CD4-positive, alpha-beta T cell treated with Interleukin-21 for 1 hour (primary cell): Measurements from ENCODE around the gene C1QTNF6.

Experiments used
- DNase-seq: peaks from one replicate; pipeline ENCODE4 v3.0.0-alpha.2; 2020

Gene C1QTNF6

GRCh38 chr22:37160027-37160426 lies 28.0 kb downstream of the C1QTNF6 start:
- DNase-seq: no peak

GRCh38 chr22:37158963-37159290 lies 29.1 kb downstream of the C1QTNF6 start:
- no peak for DNase-seq

GRCh38 chr22:37157516-37158285 lies 30.3 kb downstream of the C1QTNF6 start:
- no peak for DNase-seq

- no peak for DNase-seq
These were observed 31.2 kb downstream of the C1QTNF6 start for GRCh38 chr22:37156686-37157435.

- no peak for DNase-seq
These were observed 32.1 kb downstream of the C1QTNF6 start for GRCh38 chr22:37155971-37156370.

GRCh38 chr22:37154925-37155712 lies 32.9 kb downstream of the C1QTNF6 start:
- DNase-seq: no peak

- DNase-seq: no peak
These were observed 34.1 kb downstream of the C1QTNF6 start for GRCh38 chr22:37153901-37154300.

GRCh38 chr22:37151401-37151800 lies 36.6 kb downstream of the C1QTNF6 start:
- no peak for DNase-seq

- DNase-seq: no peak
These were observed 37.3 kb downstream of the C1QTNF6 start for GRCh38 chr22:37150701-37151100.

- no peak for DNase-seq
These were observed 39.0 kb downstream of the C1QTNF6 start for GRCh38 chr22:37148742-37149665.

GRCh38 chr22:37148031-37148651 lies 39.9 kb downstream of the C1QTNF6 start:
- peak; percentile 62 for DNase-seq

GRCh38 chr22:37147186-37147990 lies 40.7 kb downstream of the C1QTNF6 start:
- peak; percentile 53 for DNase-seq

GRCh38 chr22:37146507-37147180 lies 41.4 kb downstream of the C1QTNF6 start:
- no peak for DNase-seq

- no peak for DNase-seq
These were observed 42.0 kb downstream of the C1QTNF6 start for GRCh38 chr22:37146051-37146385.

- no peak for DNase-seq
These were observed 42.6 kb downstream of the C1QTNF6 start for GRCh38 chr22:37145180-37146050.

- no peak for DNase-seq
These were observed 43.9 kb downstream of the C1QTNF6 start for GRCh38 chr22:37144180-37144554.

- no peak for DNase-seq
These were observed 46.1 kb downstream of the C1QTNF6 start for GRCh38 chr22:37141971-37142370.

GRCh38 chr22:37141476-37141875 lies 46.6 kb downstream of the C1QTNF6 start:
- DNase-seq: no peak

GRCh38 chr22:37140686-37141323 lies 47.2 kb downstream of the C1QTNF6 start:
- no peak for DNase-seq
